ENCODE measurements around the gene MAP2K7.
"Not testable (repeated sequence)": the region's sequence is repeated elsewhere in the genome, so short reads cannot be mapped to it uniquely, and the experiment has no call there.

The MAP2K7 gene

GRCh38 chr19:7908742-7909461, 5.2 kb downstream of the MAP2K7 start:
- no peak for DNase-seq

- no peak for DNase-seq
Measured at GRCh38 chr19:7909471-7910067, 5.9 kb downstream of the MAP2K7 start.

GRCh38 chr19:7910321-7911161, 6.9 kb downstream of the MAP2K7 start:
- no peak for DNase-seq

- DNase-seq: no peak
Measured at GRCh38 chr19:7911508-7912143, 7.9 kb downstream of the MAP2K7 start.

GRCh38 chr19:7912144-7912696, 8.5 kb downstream of the MAP2K7 start:
- no peak for DNase-seq

GRCh38 chr19:7912697-7913564, 9.3 kb downstream of the MAP2K7 start:
- no peak for DNase-seq

GRCh38 chr19:7913652-7914051, 10.0 kb downstream of the MAP2K7 start:
- DNase-seq: no peak

- no peak for DNase-seq
Measured at GRCh38 chr19:7914099-7914498, 10.4 kb downstream of the MAP2K7 start.

- DNase-seq: no peak
Measured at GRCh38 chr19:7914598-7915045, 10.9 kb downstream of the MAP2K7 start, which contains the start of gene TGFBR3L. TSS of gene TGFBR3L (plus strand) at chr19:7914830.

- DNase-seq: no peak
Measured at GRCh38 chr19:7915250-7916102, 11.8 kb downstream of the MAP2K7 start.

- peak; percentile 56 for DNase-seq
Measured at GRCh38 chr19:7916103-7916954, 12.7 kb downstream of the MAP2K7 start.

GRCh38 chr19:7916955-7917266, 13.2 kb downstream of the MAP2K7 start:
- no peak for DNase-seq

GRCh38 chr19:7917267-7918061, 13.8 kb downstream of the MAP2K7 start:
- DNase-seq: peak; percentile 52

- DNase-seq: not testable (repeated sequence)
Measured at GRCh38 chr19:7918062-7918614, 14.5 kb downstream of the MAP2K7 start.

GRCh38 chr19:7918615-7919421, 15.1 kb downstream of the MAP2K7 start:
- DNase-seq: no peak

GRCh38 chr19:7919610-7920518, 16.2 kb downstream of the MAP2K7 start, which contains the start of gene SNAPC2:
TSS of gene SNAPC2 (plus strand) at chr19:7920338. CDS start at chr19:7920367, 29 bp downstream.
- peak; percentile 93 for DNase-seq

Data from stimulated activated naive CD4-positive, alpha-beta T cell treated with Interleukin-2 at 50 U/mL for 16 hours (primary cell).